ENCODE data around the gene ABCA13. TPM values are rescaled to one million over a fixed set of nuclear protein-coding genes. Genes with fewer than 3 reads are reported as not detected.

Gene ABCA13
- total and polyA plus RNA-seq, 2 experiments from 2014 or later, result 0.21 to 0.50 TPM

DNA sequence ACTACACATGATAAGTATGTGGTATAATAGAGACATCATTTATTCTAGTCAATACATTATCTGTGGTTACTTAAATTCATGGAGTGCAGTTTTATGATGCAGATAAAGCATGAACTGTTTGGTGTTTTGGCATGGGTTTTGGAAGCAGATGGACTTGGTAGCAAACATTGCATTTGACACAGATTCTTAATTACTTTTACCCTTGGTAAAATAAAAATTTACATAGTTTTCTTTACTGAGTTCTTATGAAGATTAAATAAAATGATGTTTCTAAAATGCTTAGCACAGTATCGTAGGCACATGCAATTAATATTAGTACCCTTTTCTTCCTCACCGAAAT is 92.0 kb downstream of the ABCA13 start:
- H3K4me1 ChIP-seq (ENCODE audit: low read depth), result no peaks in the 10 kb centered on the region
- H3K4me3 ChIP-seq, result no peak overlapping the region
- no peak for DNase-seq (ENCODE audit: low read depth in 1 of 2, low spot score in 1 of 2)
- TF ChIP-seq, protein P1, sequence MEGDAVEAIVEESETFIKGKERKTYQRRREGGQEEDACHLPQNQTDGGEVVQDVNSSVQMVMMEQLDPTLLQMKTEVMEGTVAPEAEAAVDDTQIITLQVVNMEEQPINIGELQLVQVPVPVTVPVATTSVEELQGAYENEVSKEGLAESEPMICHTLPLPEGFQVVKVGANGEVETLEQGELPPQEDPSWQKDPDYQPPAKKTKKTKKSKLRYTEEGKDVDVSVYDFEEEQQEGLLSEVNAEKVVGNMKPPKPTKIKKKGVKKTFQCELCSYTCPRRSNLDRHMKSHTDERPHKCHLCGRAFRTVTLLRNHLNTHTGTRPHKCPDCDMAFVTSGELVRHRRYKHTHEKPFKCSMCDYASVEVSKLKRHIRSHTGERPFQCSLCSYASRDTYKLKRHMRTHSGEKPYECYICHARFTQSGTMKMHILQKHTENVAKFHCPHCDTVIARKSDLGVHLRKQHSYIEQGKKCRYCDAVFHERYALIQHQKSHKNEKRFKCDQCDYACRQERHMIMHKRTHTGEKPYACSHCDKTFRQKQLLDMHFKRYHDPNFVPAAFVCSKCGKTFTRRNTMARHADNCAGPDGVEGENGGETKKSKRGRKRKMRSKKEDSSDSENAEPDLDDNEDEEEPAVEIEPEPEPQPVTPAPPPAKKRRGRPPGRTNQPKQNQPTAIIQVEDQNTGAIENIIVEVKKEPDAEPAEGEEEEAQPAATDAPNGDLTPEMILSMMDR (IDR thresholded peaks at IDR 0.05; ENCODE audit: low read depth, low read length), result no peak
- no peaks in the 10 kb centered on the region for H3K9me3 ChIP-seq (ENCODE audit: low read depth)
- no peaks in the 10 kb centered on the region for H3K27me3 ChIP-seq
- no peaks in the 10 kb centered on the region for H3K36me3 ChIP-seq
- H3K27ac ChIP-seq, result no peak overlapping the region

DNA sequence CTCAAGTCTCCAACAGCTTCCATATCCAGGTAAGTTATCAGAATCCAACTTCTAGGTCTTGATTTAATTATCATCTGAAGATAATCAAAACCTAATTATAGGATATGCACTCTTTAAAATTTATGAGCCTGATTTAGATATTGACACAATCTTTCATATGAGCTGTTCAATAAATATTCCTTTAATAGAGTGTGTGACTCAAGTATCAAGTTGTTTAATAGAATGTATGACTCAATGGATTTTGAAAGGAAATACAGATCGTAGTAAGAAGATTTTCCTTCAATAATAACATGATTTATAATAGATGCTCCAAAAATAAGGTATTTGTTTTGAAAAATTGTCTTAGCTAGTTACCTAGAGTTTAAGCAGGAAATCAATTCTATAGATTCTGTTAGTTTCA is 97.8 kb downstream of the ABCA13 start:
- H3K4me1 ChIP-seq (ENCODE audit: low read depth), result no peaks in the 10 kb centered on the region

DNA sequence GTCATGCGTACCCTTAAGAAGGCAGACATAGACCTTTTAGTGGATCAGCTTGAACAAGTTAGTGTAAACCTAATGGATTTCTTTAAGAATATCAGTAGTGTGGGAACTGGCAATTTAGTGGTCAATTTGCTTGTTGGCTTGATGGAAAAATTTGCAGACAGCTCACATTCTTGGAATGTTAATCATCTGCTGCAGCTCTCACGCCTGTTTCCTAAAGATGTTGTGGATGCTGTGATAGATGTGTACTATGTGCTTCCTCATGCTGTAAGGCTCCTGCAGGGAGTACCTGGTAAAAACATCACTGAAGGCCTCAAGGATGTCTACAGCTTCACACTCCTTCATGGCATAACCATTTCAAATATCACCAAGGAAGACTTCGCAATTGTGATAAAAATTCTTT is 103.4 kb downstream of the ABCA13 start:
- Histone ChIP-seq H3K27me3 (no peaks in the 10 kb centered on the region), H3K9me3 (ENCODE audit: low read depth) (no peaks in the 10 kb centered on the region), H3K36me3 (no peaks in the 10 kb centered on the region), H3K4me3 (no peak overlapping the region), H3K4me1 (ENCODE audit: low read depth) (peaks cover 3% of the 10 kb centered on the region), H3K27ac (no peak overlapping the region)
- DNase-seq (ENCODE audit: low read depth in 1 of 2, low spot score in 1 of 2), result peak in 1 of 2 donors; percentile 57
- TF ChIP-seq, protein P1 (IDR thresholded peaks at IDR 0.05; ENCODE audit: low read depth, low read length), result no peak

More for the DNA sequence above, 97.8 kb downstream of the ABCA13 start:
- DNase-seq (ENCODE audit: low read depth in 1 of 2, low spot score in 1 of 2), result no peak
- TF ChIP-seq, protein P1 (IDR thresholded peaks at IDR 0.05; ENCODE audit: low read depth, low read length), result no peak
- Histone ChIP-seq H3K4me3 (no peak overlapping the region), H3K9me3 (ENCODE audit: low read depth) (no peaks in the 10 kb centered on the region), H3K27ac (no peak overlapping the region), H3K36me3 (no peaks in the 10 kb centered on the region), H3K27me3 (no peaks in the 10 kb centered on the region)

DNA sequence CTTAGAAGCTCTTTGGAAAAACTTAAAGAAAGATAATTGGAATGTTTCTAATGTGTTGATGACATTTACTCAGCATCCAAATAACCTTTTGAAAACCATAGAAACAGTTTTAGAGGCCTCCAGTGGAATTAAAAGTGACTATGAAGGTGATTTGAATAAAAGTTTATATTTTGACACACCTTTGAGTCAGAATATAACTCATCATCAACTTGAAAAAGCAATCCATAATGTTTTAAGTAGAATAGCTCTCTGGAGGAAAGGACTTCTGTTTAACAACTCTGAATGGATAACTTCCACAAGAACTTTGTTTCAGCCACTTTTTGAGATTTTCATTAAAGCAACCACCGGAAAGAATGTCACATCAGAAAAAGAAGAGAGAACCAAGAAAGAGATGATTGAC is 108.2 kb downstream of the ABCA13 start:
- H3K36me3 ChIP-seq, result no peaks in the 10 kb centered on the region
- H3K4me1 ChIP-seq (ENCODE audit: low read depth), result peaks cover 3% of the 10 kb centered on the region
- TF ChIP-seq, protein P1 (IDR thresholded peaks at IDR 0.05; ENCODE audit: low read depth, low read length), result no peak
- no peaks in the 10 kb centered on the region for H3K9me3 ChIP-seq (ENCODE audit: low read depth)
- no peaks in the 10 kb centered on the region for H3K27me3 ChIP-seq
- no peak overlapping the region for H3K27ac ChIP-seq
- no peak for DNase-seq (ENCODE audit: low read depth in 1 of 2, low spot score in 1 of 2)
- H3K4me3 ChIP-seq, result no peak overlapping the region

DNA sequence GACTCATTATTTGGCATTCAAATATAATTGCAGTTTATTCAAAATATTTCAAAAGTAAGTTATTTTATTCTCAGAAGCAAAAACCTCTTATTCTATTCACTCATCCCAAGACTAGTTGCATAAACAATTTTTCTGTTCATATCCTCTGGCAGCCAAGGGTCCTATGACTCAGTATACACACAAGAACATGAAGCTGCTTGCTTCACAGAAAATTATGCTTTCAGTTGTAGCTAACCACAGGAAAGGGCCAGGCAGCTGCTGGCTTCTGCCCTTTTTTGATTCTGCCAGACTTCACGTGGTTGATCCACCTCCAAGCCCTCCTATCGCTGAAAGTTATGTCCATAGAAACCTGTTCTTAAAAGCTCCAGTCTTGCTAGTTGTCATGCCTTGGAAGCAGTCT is 108.8 kb downstream of the ABCA13 start:
- no peaks in the 10 kb centered on the region for H3K9me3 ChIP-seq (ENCODE audit: low read depth)
- no peak overlapping the region for H3K27ac ChIP-seq
- H3K27me3 ChIP-seq, result no peaks in the 10 kb centered on the region
- peak in 1 of 2 donors; percentile 66 for DNase-seq (ENCODE audit: low read depth in 1 of 2, low spot score in 1 of 2)
- no peaks in the 10 kb centered on the region for H3K36me3 ChIP-seq
- peaks cover 3% of the 10 kb centered on the region for H3K4me1 ChIP-seq (ENCODE audit: low read depth)
- no peak overlapping the region for H3K4me3 ChIP-seq
- TF ChIP-seq, protein P1 (IDR thresholded peaks at IDR 0.05; ENCODE audit: low read depth, low read length), result no peak

DNA sequence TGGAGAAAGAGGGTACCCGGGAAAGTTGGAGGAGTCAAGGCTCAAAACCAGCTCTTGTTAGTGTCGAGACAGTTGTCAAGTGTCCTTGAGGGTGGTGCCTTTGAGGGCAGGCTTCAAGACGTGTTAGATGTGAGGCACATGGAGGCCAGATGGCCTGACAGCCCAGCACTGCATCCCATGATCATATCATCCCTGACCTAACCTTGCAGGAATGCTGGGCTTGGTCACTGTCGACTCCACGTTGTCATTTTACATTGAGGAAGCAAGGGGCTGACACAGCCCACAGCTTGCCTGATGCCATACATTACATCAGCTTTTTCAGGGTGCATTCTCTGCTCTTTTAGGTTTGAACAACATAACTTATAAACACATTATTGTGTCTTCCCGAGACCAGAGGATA is 114.1 kb downstream of the ABCA13 start:
- TF ChIP-seq, protein P1 (IDR thresholded peaks at IDR 0.05; ENCODE audit: low read depth, low read length), result no peak
- H3K27ac ChIP-seq, result no peak overlapping the region
- H3K27me3 ChIP-seq, result no peaks in the 10 kb centered on the region
- peaks cover 24% of the 10 kb centered on the region for H3K4me1 ChIP-seq (ENCODE audit: low read depth)
- no peaks in the 10 kb centered on the region for H3K9me3 ChIP-seq (ENCODE audit: low read depth)
- DNase-seq (ENCODE audit: low read depth in 1 of 2, low spot score in 1 of 2), result no peak
- H3K4me3 ChIP-seq, result no peak overlapping the region
- H3K36me3 ChIP-seq, result no peaks in the 10 kb centered on the region

All from cardiac muscle cell (in vitro differentiated cells and primary cell).